H1 (cell line): ENCODE results near the gene ARHGEF4. TPM values are rescaled to one million over a fixed set of nuclear protein-coding genes. Genes with fewer than 3 reads are reported as not detected.

Experiments
- BRCA1 ChIP-seq: IDR thresholded peaks from 2 replicates; pipeline ENCODE4 v1.6.1; 2012; ENCODE audit warnings: low read depth, low read length, improper control_type of control experiment
- EP300 ChIP-seq, 2 experiments: IDR thresholded peaks; 1 replicate in 1 of 2; 2 replicates in 1 of 2; pipeline ENCODE4 v1.6.1; 2011 to 2012; ENCODE audit warnings: low read depth in 2 of 2, low read length in 2 of 2, mild to moderate bottlenecking in 2 of 2, borderline replicate concordance in 1 of 2, inconsistent platforms in 1 of 2, moderate library complexity in 1 of 2
- polyA plus RNA-seq, 7 experiments: library from polyadenylated mRNA; depleted of rRNA in 3 of 7; stranded (reverse) in 5 of 7; unstranded in 2 of 7; fragments of >200 nt in 5 of 7; fragments of 200-250 nt in 2 of 7; gene quantifications; 1 replicate in 5 of 7; 2 replicates in 1 of 7; 4 replicates in 1 of 7; pipeline versions ENCODE4 v1.2.1 to v1.2.3, GENCODE V29; 2011 to 2013; ENCODE audit warnings: missing spikeins in 2 of 7, mixed read lengths in 2 of 7
- total RNA-seq: library from RNA; stranded (reverse); fragmentation: NEBNext Ultra II Directional; extraction: Animal tissue kit (Norgen Biotek cat#: 25700); gene quantifications from 2 replicates; pipeline ENCODE4 v1.2.1, GENCODE V29; 2021

The ARHGEF4 gene
- total and polyA plus RNA-seq, 2 of the 8 experiments (the other 6 are each of a cell fraction or from before 2014, with no cell fraction given), result 10.6 to 14.6 TPM

GRCh38 chr2:131081190-131081589, 244.5 kb downstream of the ARHGEF4 start (continued):
- TF ChIP-seq EP300 (IDR thresholded peaks at IDR 0.05; ENCODE audit: borderline replicate concordance in 1 of 2, low read depth in 2 of 2, low read length in 2 of 2), result no peak
- no peak for TF ChIP-seq BRCA1
